Spinal cord (tissue), 10 donors: ENCODE results near the gene ACKR3. TPM values are rescaled to one million over a fixed set of nuclear protein-coding genes. Genes with fewer than 3 reads are reported as not detected.

Experiments
- DNase-seq, 6 donors: peaks; one replicate each; pipeline versions ENCODE4 v3.0.0 to v3.0.0-alpha.2; 2013 to 2015; ENCODE audit warnings: low spot score in 6 of 6, low read depth in 4 of 6
- H3K27ac ChIP-seq: one replicate; pipeline ENCODE4 v1.5.1; 2013; ENCODE audit warnings: low read depth, low read length, control low read depth
- H3K27me3 ChIP-seq: one replicate; pipeline ENCODE4 v1.6.1; 2013; ENCODE audit warnings: low read length; ENCODE audit not compliant: control insufficient read depth, insufficient read depth
- H3K36me3 ChIP-seq: one replicate; pipeline ENCODE4 v1.6.1; 2013; ENCODE audit warnings: low read length; ENCODE audit not compliant: control insufficient read depth, insufficient read depth
- H3K4me1 ChIP-seq: one replicate; pipeline ENCODE4 v1.6.1; 2013; ENCODE audit warnings: low read length; ENCODE audit not compliant: control insufficient read depth, insufficient read depth
- H3K4me3 ChIP-seq: one replicate; pipeline ENCODE4 v1.5.1; 2013; ENCODE audit warnings: low read depth, low read length, control low read depth
- H3K9me3 ChIP-seq: one replicate; pipeline ENCODE4 v1.6.1; 2013; ENCODE audit warnings: low read length; ENCODE audit not compliant: control insufficient read depth, insufficient read depth
- WGBS: methylation state at CpG from one replicate; pipeline ENCODE4 v1.1.5; 2013; ENCODE audit warnings: missing lambda C conversion rate; ENCODE audit not compliant: insufficient coverage; 5-methylcytosine and 5-hydroxymethylcytosine counted together
- polyA plus RNA-seq, 2 donors: library from polyadenylated mRNA; unstranded; fragments of 120-200 nt; gene quantifications; one replicate each; pipeline ENCODE4 v1.2.1, GENCODE V29; 2013; ENCODE audit not compliant: insufficient read length in 2 of 2
- total RNA-seq, 2 donors: library from RNA; depleted of rRNA in 1 of 2; stranded (reverse); fragments of 120-200 nt in 1 of 2; fragments of >200 nt in 1 of 2; gene quantifications; one replicate each; pipeline versions ENCODE4 v1.2.3 to v1.2.4, GENCODE V29; 2013 to 2014
- donor health status: healthy.

Gene ACKR3
- total and polyA plus RNA-seq, 4 donors, result 14.9 to 52.0 (median 29.6) TPM

DNA sequence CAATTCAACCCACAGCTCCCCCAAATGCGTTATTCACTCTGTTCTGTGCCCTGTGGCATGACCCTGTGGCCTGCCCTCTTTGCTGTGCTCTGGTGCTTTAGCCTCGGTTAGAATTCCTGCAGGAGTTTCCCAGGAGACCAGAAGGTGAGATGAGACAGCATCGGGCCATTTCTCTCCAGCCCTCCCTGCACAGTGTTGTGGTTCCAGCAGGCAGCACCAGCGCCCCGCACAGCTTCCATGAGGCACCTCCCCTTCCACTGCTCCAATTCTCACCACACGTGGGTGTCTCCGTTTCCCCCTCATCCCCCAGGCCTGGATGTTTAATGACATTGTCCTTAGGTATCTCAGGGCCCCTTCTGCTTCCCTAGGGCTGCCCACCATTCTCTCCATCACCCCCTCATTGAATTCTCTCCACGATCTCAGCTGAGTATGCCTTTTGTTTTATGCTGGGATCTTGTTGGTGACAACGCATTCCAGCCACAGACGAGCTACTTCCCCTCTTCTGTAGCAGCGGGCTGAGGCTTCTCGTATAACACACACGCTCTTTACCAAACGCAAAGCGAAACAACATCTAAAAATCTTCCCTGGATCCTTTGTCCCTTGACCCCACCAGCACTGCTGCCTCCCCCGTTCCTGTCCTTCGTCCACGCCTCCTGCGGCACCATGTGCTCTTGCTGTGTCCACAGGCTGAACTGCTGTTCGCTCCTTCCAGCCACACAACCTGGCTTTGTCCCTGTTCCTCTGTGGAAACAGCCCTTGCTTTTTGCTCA lies 35.1 kb downstream of the ACKR3 start:
- DNase-seq, result peak in 1 of 6 donors; percentile 41
- Histone ChIP-seq H3K27ac (no peak overlapping the region), H3K9me3 (no peaks in the 10 kb centered on the region), H3K36me3 (no peaks in the 10 kb centered on the region), H3K27me3 (no peaks in the 10 kb centered on the region), H3K4me1 (peaks cover 13% of the 10 kb centered on the region), H3K4me3 (no peak overlapping the region)
- WGBS, result 49% methylated on average over 20 of the region's 20 CpGs

DNA sequence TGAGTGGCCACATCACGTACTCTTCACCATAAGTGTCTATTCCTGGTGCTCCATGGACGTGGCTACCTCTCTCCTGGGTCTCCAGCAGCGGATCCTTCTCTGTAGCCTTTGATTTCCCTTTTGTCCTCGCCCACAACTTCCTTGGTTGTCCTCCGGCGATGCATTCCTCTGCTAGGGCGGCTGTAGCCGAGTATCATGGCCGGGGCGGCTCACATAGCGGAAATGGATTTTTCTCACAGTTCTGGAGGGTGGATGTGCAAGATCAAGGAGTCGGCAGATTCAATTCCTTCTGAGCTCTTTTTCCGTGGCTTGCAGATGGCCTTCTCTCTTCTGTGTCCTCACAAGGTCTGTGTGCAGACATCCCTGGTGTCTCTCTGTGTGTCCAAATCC lies 35.7 kb downstream of the ACKR3 start:
- H3K9me3 ChIP-seq, result no peaks in the 10 kb centered on the region
- H3K27me3 ChIP-seq, result no peaks in the 10 kb centered on the region
- H3K36me3 ChIP-seq, result no peaks in the 10 kb centered on the region
- peaks cover 13% of the 10 kb centered on the region for H3K4me1 ChIP-seq
- no peak overlapping the region for H3K27ac ChIP-seq
- no peak for DNase-seq
- WGBS, result 91% methylated on average over 13 of the region's 13 CpGs
- no peak overlapping the region for H3K4me3 ChIP-seq

DNA sequence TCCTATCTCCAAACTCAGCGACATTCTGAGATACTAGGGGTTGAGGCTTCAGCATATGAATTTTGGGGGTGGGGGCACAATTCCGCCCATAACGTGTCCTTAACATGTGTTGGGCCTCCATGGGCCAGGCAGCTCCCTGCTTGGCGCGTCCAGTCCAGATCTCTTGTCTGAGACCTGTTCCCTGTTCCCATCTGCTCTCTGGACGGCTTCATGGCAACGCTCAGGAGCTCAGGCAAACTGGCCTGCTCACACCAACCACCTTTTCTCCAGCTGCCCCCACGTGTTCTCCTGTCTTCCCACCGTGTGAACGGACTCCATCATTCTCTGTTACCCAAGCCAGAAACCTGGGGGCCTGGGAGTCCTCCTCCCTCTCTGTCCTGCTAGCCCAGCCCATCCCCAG lies 36.4 kb downstream of the ACKR3 start:
- Histone ChIP-seq H3K27me3 (no peaks in the 10 kb centered on the region), H3K27ac (no peak overlapping the region), H3K4me1 (peaks cover 13% of the 10 kb centered on the region), H3K36me3 (no peaks in the 10 kb centered on the region), H3K4me3 (no peak overlapping the region), H3K9me3 (no peaks in the 10 kb centered on the region)
- 99% methylated on average over 9 of the region's 10 CpGs for WGBS
- no peak for DNase-seq

DNA sequence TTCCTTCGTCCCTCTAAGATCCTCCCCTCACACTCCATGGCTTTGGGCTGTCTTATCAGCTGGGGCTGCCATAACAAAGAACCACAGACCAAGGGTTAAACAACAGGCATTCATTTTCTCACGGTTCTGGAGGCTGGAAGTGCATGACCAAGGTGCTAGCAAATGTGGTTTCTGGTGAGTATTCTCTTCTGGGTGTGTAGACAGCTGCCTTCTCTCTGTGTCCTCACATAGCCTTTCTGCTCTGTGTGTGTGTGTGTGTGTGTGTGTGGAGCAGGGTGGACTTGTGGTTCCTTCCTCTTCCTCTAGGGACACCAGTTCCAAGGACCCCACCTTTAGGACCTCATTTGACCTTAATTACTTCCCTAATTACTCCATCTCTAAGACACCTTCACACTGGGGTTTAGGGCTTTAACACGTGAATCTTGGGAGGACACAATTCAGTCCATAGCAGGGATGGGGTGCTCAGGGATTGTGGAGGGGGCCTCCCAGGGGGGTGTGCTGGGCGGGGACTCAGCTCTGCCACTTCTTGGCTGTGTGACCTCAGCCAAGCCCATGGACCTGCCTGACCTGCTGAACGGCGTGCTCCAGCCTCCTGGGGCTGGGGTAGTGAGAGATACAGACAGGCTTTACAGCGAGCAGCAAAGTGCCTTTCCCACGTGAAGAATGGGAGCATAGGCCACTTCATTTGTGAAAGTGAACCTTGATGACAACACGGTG lies 38.0 kb downstream of the ACKR3 start:
- no peak for DNase-seq
- no peaks in the 10 kb centered on the region for H3K9me3 ChIP-seq
- no peak overlapping the region for H3K4me3 ChIP-seq
- no peaks in the 10 kb centered on the region for H3K36me3 ChIP-seq
- 77% methylated on average over 8 of the region's 9 CpGs for WGBS
- H3K27ac ChIP-seq, result no peak overlapping the region
- peaks cover 14% of the 10 kb centered on the region for H3K4me1 ChIP-seq
- H3K27me3 ChIP-seq, result no peaks in the 10 kb centered on the region

DNA sequence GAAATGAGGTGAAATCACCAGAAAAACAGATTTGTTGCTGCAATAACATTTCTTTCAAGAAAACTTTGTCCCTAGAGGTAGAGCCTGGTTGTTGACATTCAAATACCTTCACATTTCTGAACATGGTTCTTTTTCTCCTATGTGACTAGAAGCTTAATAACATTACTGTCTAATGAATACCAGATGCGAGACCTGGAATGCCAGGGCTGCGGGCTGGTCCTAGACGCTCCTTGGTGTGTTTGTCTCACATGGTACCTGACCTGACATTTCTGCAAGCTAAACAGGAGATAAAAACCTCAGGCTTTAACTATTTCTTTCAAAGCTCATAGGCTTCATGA lies 38.5 kb downstream of the ACKR3 start:
- Histone ChIP-seq H3K36me3 (no peaks in the 10 kb centered on the region), H3K27me3 (no peaks in the 10 kb centered on the region), H3K9me3 (no peaks in the 10 kb centered on the region), H3K4me3 (no peak overlapping the region), H3K27ac (no peak overlapping the region), H3K4me1 (peaks cover 19% of the 10 kb centered on the region)
- DNase-seq, result no peak
- WGBS, result 84% methylated on average over 3 of the region's 3 CpGs

DNA sequence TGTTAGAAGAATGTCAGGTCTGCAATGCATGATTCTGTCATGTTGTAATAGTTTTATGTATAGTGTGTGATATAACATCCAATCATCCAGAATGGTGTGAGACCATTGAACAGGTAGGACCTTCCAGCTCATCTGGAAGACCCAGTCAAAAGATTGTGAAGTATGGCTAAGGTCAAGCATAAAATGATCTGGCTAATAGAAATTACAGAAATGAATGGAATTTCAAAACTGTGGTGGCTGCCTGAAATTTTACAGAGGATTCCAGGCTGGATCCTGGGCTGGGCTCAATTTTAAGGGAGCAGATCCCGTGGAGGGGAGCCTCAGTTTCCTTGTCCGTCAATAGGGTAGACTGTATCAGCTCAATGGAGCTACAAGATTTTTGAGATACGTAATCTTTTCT lies 39.1 kb downstream of the ACKR3 start:
- H3K36me3 ChIP-seq, result no peaks in the 10 kb centered on the region
- H3K27me3 ChIP-seq, result no peaks in the 10 kb centered on the region
- DNase-seq, result no peak
- H3K9me3 ChIP-seq, result no peaks in the 10 kb centered on the region
- 95% methylated on average over 3 of the region's 3 CpGs for WGBS
- no peak overlapping the region for H3K4me3 ChIP-seq
- no peak overlapping the region for H3K27ac ChIP-seq
- peaks cover 25% of the 10 kb centered on the region for H3K4me1 ChIP-seq

DNA sequence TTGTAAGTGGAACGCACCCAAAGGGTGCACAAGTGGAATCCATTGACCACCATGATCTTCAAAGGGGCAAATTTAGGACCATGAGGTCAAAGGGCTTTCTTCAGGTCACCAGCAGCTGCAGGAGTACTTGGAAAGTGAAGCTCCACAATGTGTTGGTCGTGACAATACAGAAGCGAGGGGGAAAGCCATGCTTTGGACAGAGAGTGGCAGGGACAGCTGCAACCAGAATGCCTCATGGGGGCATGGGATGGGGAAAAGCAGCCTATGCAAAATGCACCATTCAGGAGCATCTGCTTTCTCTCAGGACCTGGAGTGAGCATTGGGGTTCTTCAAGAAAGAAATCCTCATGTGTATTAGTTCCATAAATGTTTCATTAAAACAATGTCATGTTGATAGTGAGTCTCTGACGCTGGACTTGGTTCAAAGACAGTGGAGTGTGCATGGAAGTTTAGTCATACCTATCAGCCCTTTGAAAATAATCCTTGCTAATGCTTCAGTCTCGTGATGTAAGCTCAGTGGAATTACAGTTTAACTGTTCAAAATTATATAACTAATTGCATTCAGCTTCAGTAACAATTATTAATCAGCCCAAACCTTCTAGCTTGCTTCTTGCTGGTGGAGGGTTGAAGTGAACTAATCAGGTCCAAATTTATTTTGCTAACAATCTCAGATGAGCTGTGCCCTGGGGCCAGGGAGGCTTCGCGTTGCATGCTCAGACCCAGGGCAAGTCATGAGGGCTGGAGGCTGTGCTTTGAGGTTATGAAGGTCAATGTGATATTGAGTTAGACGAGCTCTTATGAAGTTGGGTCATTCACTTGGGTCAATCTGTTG lies 41.6 kb downstream of the ACKR3 start:
- 81% methylated on average over 6 of the region's 8 CpGs for WGBS
- Histone ChIP-seq H3K4me1 (peaks cover 14% of the 10 kb centered on the region), H3K27me3 (no peaks in the 10 kb centered on the region), H3K9me3 (no peaks in the 10 kb centered on the region), H3K36me3 (no peaks in the 10 kb centered on the region), H3K27ac (no peak overlapping the region), H3K4me3 (no peak overlapping the region)
- no peak for DNase-seq

DNA sequence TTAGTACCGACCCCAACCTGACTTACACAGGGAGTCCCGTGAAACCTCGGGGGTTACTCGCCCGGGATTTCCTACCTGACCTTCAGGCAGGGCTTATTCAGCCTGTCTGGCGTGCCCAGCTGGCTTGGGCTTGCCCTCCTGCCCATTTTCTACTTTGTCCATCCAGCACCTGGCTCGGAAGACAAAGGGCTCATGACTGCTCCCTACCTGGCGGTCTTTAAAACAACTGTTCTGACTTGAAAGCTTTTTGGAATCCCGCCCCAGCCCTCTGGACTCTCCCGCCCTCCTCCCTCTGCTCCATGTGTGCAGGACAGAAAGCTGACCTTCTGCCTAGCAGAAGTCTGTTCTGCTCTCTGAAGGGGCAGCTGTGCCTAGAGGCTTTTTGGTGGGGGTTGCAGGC lies 43.1 kb downstream of the ACKR3 start:
- WGBS, result 82% methylated on average over 10 of the region's 10 CpGs
- no peaks in the 10 kb centered on the region for H3K36me3 ChIP-seq
- H3K4me3 ChIP-seq, result no peak overlapping the region
- H3K27me3 ChIP-seq, result no peaks in the 10 kb centered on the region
- no peaks in the 10 kb centered on the region for H3K9me3 ChIP-seq
- no peak for DNase-seq
- no peak overlapping the region for H3K27ac ChIP-seq
- H3K4me1 ChIP-seq, result peaks cover 14% of the 10 kb centered on the region

DNA sequence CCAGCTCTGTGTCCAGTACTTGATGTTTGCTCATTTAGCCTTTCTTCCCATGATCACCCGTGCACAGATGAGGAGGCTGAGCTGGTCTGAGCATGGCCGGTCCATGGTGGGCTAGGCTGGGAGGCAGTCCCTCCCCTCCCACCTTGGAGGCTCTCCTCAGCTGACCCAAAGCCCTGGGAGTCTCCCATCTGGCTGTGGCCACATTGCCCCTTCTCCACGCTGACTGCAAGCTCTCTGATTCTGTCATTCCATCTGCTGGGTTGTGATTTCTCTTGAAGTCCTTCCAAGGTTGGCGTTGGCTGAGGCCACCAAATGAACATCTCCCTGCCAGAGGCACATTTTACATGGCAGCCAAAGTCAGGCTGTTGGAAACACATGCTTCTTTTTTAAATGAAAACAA lies 44.0 kb downstream of the ACKR3 start:
- Histone ChIP-seq H3K9me3 (no peaks in the 10 kb centered on the region), H3K36me3 (no peaks in the 10 kb centered on the region), H3K27me3 (no peaks in the 10 kb centered on the region), H3K4me1 (peaks cover 14% of the 10 kb centered on the region), H3K27ac (no peak overlapping the region), H3K4me3 (no peak overlapping the region)
- DNase-seq, result peak in 2 of 6 donors; percentile 35 to 88
- WGBS, result 61% methylated on average over 4 of the region's 4 CpGs
